GM12878 (cell line): Measurements from ENCODE around the gene ASCC3. TPM values are rescaled to one million over a fixed set of nuclear protein-coding genes. Genes with fewer than 3 reads are reported as not detected.

Experiments used
- ATAC-seq: fragments of 200-7000 bp; cut with Tn5 transposase; 3 replicates; pipeline ENCODE4 v1.9.1; 2020; ENCODE audit warnings: mild to moderate bottlenecking, moderate library complexity
- BruUV-seq: library from RNA; stranded (reverse); fragments of 400-500 nt; replicated peaks from 2 replicates; lab custom pipeline; 2021; lab: Mats Ljungman, UMichigan
- CTCF ChIA-PET: fragments of 300-600 bp; sonication (Branson Sonifier 250); formaldehyde crosslinking; extraction: SDS; loops from one replicate; lab custom pipeline; 2021; ENCODE audit warnings: inconsistent platforms; lab: Yijun Ruan, JAX
- POLR2A ChIA-PET: fragments of 350-600 bp; formaldehyde crosslinking; extraction: SDS; loops from one replicate; lab custom pipeline; 2021; ENCODE audit warnings: inconsistent platforms; lab: Charles Lee
- RAD21 ChIA-PET: fragments of 300-600 bp; sonication (Branson Sonifier 250); formaldehyde crosslinking; loops from one replicate; lab custom pipeline; 2023; ENCODE audit warnings: antibody characterized with exemption; ENCODE audit not compliant: unreplicated experiment; lab: Charles Lee
- SMC1A ChIA-PET: fragments of 300-600 bp; sonication (Branson Sonifier 250); formaldehyde crosslinking; loops from one replicate; lab custom pipeline; 2023; ENCODE audit not compliant: unreplicated experiment, uncharacterized antibody; lab: Charles Lee
- DNase-seq: peaks from one replicate; pipeline ENCODE4 v3.0.0-alpha.2; 2011; ENCODE audit warnings: low read depth, low spot score
- FAIRE-seq: peaks from 3 replicates; lab custom pipeline; 2011; peaks lifted over from hg19 to GRCh38; lab: Jason Lieb, UNC
- H2AFZ ChIP-seq: 2 replicates; pipeline ENCODE4 v1.6.0; 2011; ENCODE audit warnings: low read depth, low read length, control low read depth; ENCODE audit not compliant: control insufficient read depth
- H3K27ac ChIP-seq: 2 replicates; pipeline ENCODE4 v1.5.1; 2011; ENCODE audit warnings: control low read depth; ENCODE audit not compliant: control insufficient read depth, insufficient read depth
- H3K27me3 ChIP-seq, 2 experiments: replicated peaks in 1 of 2; 2 replicates each; pipeline versions ENCODE4 v1.6.0 to v1.6.1; 2011; ENCODE audit warnings: low read length in 1 of 2; ENCODE audit not compliant: control insufficient read depth in 2 of 2, insufficient read depth in 2 of 2
- H3K36me3 ChIP-seq, 2 experiments: 2 replicates each; pipeline ENCODE4 v1.5.1; 2011; ENCODE audit warnings: low read length in 1 of 2; ENCODE audit not compliant: control insufficient read depth in 2 of 2, insufficient read depth in 2 of 2
- H3K4me1 ChIP-seq: 2 replicates; pipeline ENCODE4 v1.6.1; 2011; ENCODE audit warnings: mild to moderate bottlenecking, low read length, moderate library complexity, mixed read lengths; ENCODE audit not compliant: control insufficient read depth, insufficient read depth
- H3K4me2 ChIP-seq: 2 replicates; pipeline ENCODE4 v1.6.0; 2011; ENCODE audit warnings: control low read depth; ENCODE audit not compliant: control insufficient read depth, insufficient read depth
- H3K4me3 ChIP-seq: fragments of 200-600 bp; sonication (generic); 2 replicates; pipeline ENCODE4 v1.5.1; 2016
- H3K79me2 ChIP-seq: 2 replicates; pipeline ENCODE4 v1.6.0; 2011; ENCODE audit warnings: low read length; ENCODE audit not compliant: control insufficient read depth, insufficient read depth
- H3K9ac ChIP-seq: 2 replicates; pipeline ENCODE4 v1.8.0; 2011; ENCODE audit warnings: low read length, control low read depth, mixed read lengths; ENCODE audit not compliant: control insufficient read depth, insufficient read depth
- H3K9me3 ChIP-seq: replicated peaks from 3 replicates; pipeline ENCODE4 v1.5.1; 2011; ENCODE audit warnings: mild to moderate bottlenecking, low read length; ENCODE audit not compliant: control insufficient read depth, insufficient read depth
- H4K20me1 ChIP-seq: 2 replicates; pipeline ENCODE4 v1.6.0; 2011; ENCODE audit not compliant: control insufficient read depth, insufficient read depth
- BACH1 ChIP-seq: fragments of 450-650 bp; IDR thresholded peaks from 2 replicates; pipeline ENCODE4 v1.6.1; 2017; ENCODE audit warnings: mild to moderate bottlenecking, borderline replicate concordance
- E4F1 ChIP-seq: fragments of 450-650 bp; IDR thresholded peaks from 2 replicates; pipeline ENCODE4 v1.6.1; 2018; ENCODE audit warnings: borderline replicate concordance, mild to moderate bottlenecking; ENCODE audit not compliant: partially characterized antibody
- ETV6 ChIP-seq, 2 experiments: fragments of 450-650 bp in 1 of 2; IDR thresholded peaks in 1 of 2; conservative IDR thresholded peaks in 1 of 2; 2 replicates each; pipeline ENCODE4 v1.6.1; 2014; ENCODE audit warnings: antibody characterized with exemption in 1 of 2, borderline replicate concordance in 1 of 2, low read depth in 1 of 2, mild to moderate bottlenecking in 1 of 2, moderate library complexity in 1 of 2
- EZH2 ChIP-seq: IDR thresholded peaks from 2 replicates; pipeline ENCODE4 v1.6.1; 2012; ENCODE audit warnings: low read depth, mild to moderate bottlenecking, control low read depth, inconsistent platforms, low read length, borderline replicate concordance; ENCODE audit not compliant: control insufficient read depth
- HDAC2 ChIP-seq: fragments of 200-600 bp; sonication (generic); IDR thresholded peaks from 2 replicates; pipeline ENCODE4 v1.6.1; 2017
- NR2F1 ChIP-seq: fragments of 450-650 bp; conservative IDR thresholded peaks from 2 replicates; pipeline ENCODE4 v1.6.1; 2017; ENCODE audit warnings: mild to moderate bottlenecking
- TCF12 ChIP-seq: IDR thresholded peaks from 2 replicates; pipeline ENCODE4 v1.6.1; 2011; ENCODE audit warnings: low read depth, mild to moderate bottlenecking, low read length
- ZNF622 ChIP-seq: fragments of 450-650 bp; IDR thresholded peaks from 2 replicates; pipeline ENCODE4 v1.6.1; 2017; ENCODE audit warnings: mild to moderate bottlenecking, inconsistent platforms
- ZNF687 ChIP-seq: fragments of 450-650 bp; IDR thresholded peaks from 2 replicates; pipeline ENCODE4 v1.6.1; 2017; ENCODE audit warnings: mild to moderate bottlenecking, moderate library complexity
- WGBS: methylation state at CpG from one replicate; pipeline ENCODE4 v1.1.6; 2016; ENCODE audit warnings: low lambda C conversion rate; ENCODE audit not compliant: insufficient replicate concordance, insufficient coverage; ENCODE audit errors: missing lambda C conversion rate; 5-methylcytosine and 5-hydroxymethylcytosine counted together
- in situ Hi-C: fragments of 300-500 bp; cut with MboI; formaldehyde crosslinking; loops from 9 replicates; pipeline ENCODE4 v1.14.3; 2018; ENCODE audit warnings: mixed read lengths
- intact Hi-C: fragments of 100-400 bp; cut with micrococcal nuclease; formaldehyde crosslinking; loops from one replicate; pipeline ENCODE4 v1.14.2; 2022; ENCODE audit not compliant: unreplicated experiment
- polyA plus RNA-seq, 11 experiments: library from polyadenylated mRNA; depleted of rRNA in 4 of 11; unstranded in 6 of 11; stranded (reverse) in 5 of 11; fragments of >200 nt; fragmentation: Nextera tagmentation in 4 of 11; fragmentation: Illumina TruSeq in 1 of 11; extraction: Ambion mirVana in 4 of 11; extraction: Trizol in 1 of 11; gene quantifications; 1 replicate in 1 of 11; 2 replicates in 10 of 11; pipeline versions ENCODE4 v1.2.1 to v1.2.3, GENCODE V29; 2011 to 2016; ENCODE audit warnings: inconsistent platforms in 2 of 11, missing spikeins in 2 of 11, low read depth in 1 of 11
- total RNA-seq, 4 experiments: library from RNA; depleted of rRNA in 3 of 4; stranded (reverse); fragments of >200 nt in 3 of 4; fragmentation: Illumina TruSeq in 1 of 4; extraction: Trizol in 1 of 4; gene quantifications; 2 replicates each; pipeline versions ENCODE4 v1.2.1 to v1.2.3, GENCODE V29; 2013 to 2021

ASCC3 gene
- total and polyA plus RNA-seq, 10 of the 15 experiments (the other 5 are each of a cell fraction or from before 2014, with no cell fraction given), result 19.9 to 76.2 (median 55.9) TPM

- H3K79me2 ChIP-seq, result no peaks in the 10 kb centered on the region
- ChIA-PET RAD21 (no interaction called here), POLR2A (no interaction called here), SMC1A (interaction anchor here (2.5 kb wide), 1 partner anchor 31 kb away, joined by 7 read pairs; no protein-coding TSS in a partner anchor), CTCF (no interaction called here)
- in situ Hi-C loops (no loop called here), intact Hi-C loops (no loop called here)
- FAIRE-seq (no peak), DNase-seq (no peak)
- BruUV-seq, result no TSS peak
- H3K4me1 ChIP-seq, result no peaks in the 10 kb centered on the region
- H3K9ac ChIP-seq, result no peak overlapping the region
- H4K20me1 ChIP-seq, result no peaks in the 10 kb centered on the region
- H3K36me3 ChIP-seq, result peaks cover 0 to 7% of the 10 kb centered on the region in 2 experiments; a peak in 1 of 4 replicates
- no peaks in the 10 kb centered on the region for H3K9me3 ChIP-seq
- WGBS, result 66% methylated on average over 3 of the region's 3 CpGs
- H3K27ac ChIP-seq, result no peak overlapping the region
- TF ChIP-seq ZNF622 (no peak), ETV6 (conservative IDR thresholded peaks at IDR 0.05 in 1 of 2, IDR thresholded peaks at IDR 0.05 in 1 of 2; ENCODE audit: borderline replicate concordance in 1 of 2, low read depth in 1 of 2) (no peak), EZH2 (no peak), TCF12 (no peak), ZNF687 (no peak), NR2F1 (no peak), BACH1 (no peak), E4F1 (no peak), HDAC2 (no peak)
- TF ChIP-seq, all 136 proteins: peak for 0
- ATAC-seq, result no peak
- no peak overlapping the region for H3K4me3 ChIP-seq
- H3K4me2 ChIP-seq, result no peak overlapping the region
- no peaks in the 10 kb centered on the region for H3K27me3 ChIP-seq
- no peak overlapping the region for H2AFZ ChIP-seq
These were observed 129.5 kb downstream of the ASCC3 start for GRCh38 chr6:100751590-100751989.
